SK-N-SH (cell line): ENCODE data around the gene RPS3A.

Experiments used
- EP300 ChIP-seq, 2 experiments: IDR thresholded peaks; 2 replicates each; pipeline versions ENCODE4 v1.4.0 to v1.6.1; 2012; ENCODE audit warnings: borderline replicate concordance in 1 of 2, low read depth in 1 of 2, low read length in 1 of 2
- EZH2phosphoT487 ChIP-seq: fragments of 200-600 bp; sonication (generic); IDR thresholded peaks from 2 replicates; pipeline ENCODE4 v1.6.1; 2017; ENCODE audit warnings: low read depth, mixed run types, mild to moderate bottlenecking, antibody characterized with exemption, moderate library complexity, borderline replicate concordance
- POLR2AphosphoS5 ChIP-seq: IDR thresholded peaks from 2 replicates; pipeline ENCODE4 v1.6.1; 2012; ENCODE audit warnings: low read depth, low read length
- RFX5 ChIP-seq: IDR thresholded peaks from 2 replicates; pipeline ENCODE4 v1.6.1; 2012; ENCODE audit warnings: mild to moderate bottlenecking, improper control_type of control experiment, low read length
- SIN3A ChIP-seq: IDR thresholded peaks from 2 replicates; pipeline ENCODE4 v1.6.1; 2012; ENCODE audit warnings: low read depth, mild to moderate bottlenecking, low read length, moderate library complexity, borderline replicate concordance
- SMC3 ChIP-seq: IDR thresholded peaks from 2 replicates; pipeline ENCODE4 v1.6.1; 2012; ENCODE audit warnings: low read depth, low read length, improper control_type of control experiment
- TAF1 ChIP-seq: IDR thresholded peaks from 2 replicates; pipeline ENCODE4 v1.6.1; 2012; ENCODE audit warnings: low read depth, mild to moderate bottlenecking, low read length, moderate library complexity, borderline replicate concordance
- TEAD4 ChIP-seq: IDR thresholded peaks from 2 replicates; pipeline ENCODE4 v1.4.0; 2012; ENCODE audit warnings: mild to moderate bottlenecking, borderline replicate concordance; ENCODE audit not compliant: insufficient read depth
- YY1 ChIP-seq: IDR thresholded peaks from 2 replicates; pipeline ENCODE4 v1.4.0; 2012; ENCODE audit warnings: low read depth, mild to moderate bottlenecking
- TF ChIP-seq, protein P1 (sequence below): fragments of 200-600 bp; sonication (generic); IDR thresholded peaks from 2 replicates; pipeline ENCODE4 v1.6.1; 2017; ENCODE audit warnings: antibody characterized with exemption, mild to moderate bottlenecking, moderate library complexity
- TF ChIP-seq, protein P2 (sequence below): IDR thresholded peaks from 2 replicates; pipeline ENCODE4 v1.4.0; 2012; ENCODE audit warnings: low read depth
- TF ChIP-seq, protein P3 (sequence below): IDR thresholded peaks from 2 replicates; pipeline ENCODE4 v1.4.0; 2012; ENCODE audit warnings: low read depth, borderline replicate concordance
- TF ChIP-seq, protein P4 (sequence below): IDR thresholded peaks from 2 replicates; pipeline ENCODE4; 2012

DNA sequence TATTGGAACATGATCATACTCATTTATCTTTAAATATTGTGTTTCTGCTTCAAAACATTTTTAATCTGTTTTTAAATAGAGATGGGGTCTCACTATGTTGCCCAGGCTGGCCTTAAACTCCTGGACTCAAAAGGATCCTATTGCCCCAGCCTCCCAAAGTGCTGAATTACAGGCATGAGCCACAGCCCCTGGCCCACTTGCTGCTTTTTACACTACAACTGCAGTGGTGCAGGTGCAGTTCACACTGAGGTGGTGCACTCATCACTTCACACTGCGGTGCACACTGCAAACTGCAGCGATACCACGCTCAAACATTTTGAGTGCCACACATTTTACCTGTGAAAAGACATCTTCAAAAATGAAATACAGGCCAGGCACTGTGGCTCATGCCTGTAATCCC is 10.8 kb downstream of the RPS3A start:
- TF ChIP-seq SMC3 (no peak), RFX5 (no peak), EP300 (IDR thresholded peaks at IDR 0.05; ENCODE audit: borderline replicate concordance in 1 of 2, low read depth in 1 of 2, low read length in 1 of 2) (no peak), TAF1 (no peak), YY1 (no peak), POLR2AphosphoS5 (no peak), TEAD4 (no peak), SIN3A (no peak), EZH2phosphoT487 (no peak)
- TF ChIP-seq, protein P1, sequence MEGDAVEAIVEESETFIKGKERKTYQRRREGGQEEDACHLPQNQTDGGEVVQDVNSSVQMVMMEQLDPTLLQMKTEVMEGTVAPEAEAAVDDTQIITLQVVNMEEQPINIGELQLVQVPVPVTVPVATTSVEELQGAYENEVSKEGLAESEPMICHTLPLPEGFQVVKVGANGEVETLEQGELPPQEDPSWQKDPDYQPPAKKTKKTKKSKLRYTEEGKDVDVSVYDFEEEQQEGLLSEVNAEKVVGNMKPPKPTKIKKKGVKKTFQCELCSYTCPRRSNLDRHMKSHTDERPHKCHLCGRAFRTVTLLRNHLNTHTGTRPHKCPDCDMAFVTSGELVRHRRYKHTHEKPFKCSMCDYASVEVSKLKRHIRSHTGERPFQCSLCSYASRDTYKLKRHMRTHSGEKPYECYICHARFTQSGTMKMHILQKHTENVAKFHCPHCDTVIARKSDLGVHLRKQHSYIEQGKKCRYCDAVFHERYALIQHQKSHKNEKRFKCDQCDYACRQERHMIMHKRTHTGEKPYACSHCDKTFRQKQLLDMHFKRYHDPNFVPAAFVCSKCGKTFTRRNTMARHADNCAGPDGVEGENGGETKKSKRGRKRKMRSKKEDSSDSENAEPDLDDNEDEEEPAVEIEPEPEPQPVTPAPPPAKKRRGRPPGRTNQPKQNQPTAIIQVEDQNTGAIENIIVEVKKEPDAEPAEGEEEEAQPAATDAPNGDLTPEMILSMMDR, result no peak
- TF ChIP-seq, protein P2, sequence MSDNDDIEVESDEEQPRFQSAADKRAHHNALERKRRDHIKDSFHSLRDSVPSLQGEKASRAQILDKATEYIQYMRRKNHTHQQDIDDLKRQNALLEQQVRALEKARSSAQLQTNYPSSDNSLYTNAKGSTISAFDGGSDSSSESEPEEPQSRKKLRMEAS, result no peak
- TF ChIP-seq, protein P3, sequence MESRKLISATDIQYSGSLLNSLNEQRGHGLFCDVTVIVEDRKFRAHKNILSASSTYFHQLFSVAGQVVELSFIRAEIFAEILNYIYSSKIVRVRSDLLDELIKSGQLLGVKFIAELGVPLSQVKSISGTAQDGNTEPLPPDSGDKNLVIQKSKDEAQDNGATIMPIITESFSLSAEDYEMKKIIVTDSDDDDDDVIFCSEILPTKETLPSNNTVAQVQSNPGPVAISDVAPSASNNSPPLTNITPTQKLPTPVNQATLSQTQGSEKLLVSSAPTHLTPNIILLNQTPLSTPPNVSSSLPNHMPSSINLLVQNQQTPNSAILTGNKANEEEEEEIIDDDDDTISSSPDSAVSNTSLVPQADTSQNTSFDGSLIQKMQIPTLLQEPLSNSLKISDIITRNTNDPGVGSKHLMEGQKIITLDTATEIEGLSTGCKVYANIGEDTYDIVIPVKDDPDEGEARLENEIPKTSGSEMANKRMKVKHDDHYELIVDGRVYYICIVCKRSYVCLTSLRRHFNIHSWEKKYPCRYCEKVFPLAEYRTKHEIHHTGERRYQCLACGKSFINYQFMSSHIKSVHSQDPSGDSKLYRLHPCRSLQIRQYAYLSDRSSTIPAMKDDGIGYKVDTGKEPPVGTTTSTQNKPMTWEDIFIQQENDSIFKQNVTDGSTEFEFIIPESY, result no peak
- TF ChIP-seq, protein P4, sequence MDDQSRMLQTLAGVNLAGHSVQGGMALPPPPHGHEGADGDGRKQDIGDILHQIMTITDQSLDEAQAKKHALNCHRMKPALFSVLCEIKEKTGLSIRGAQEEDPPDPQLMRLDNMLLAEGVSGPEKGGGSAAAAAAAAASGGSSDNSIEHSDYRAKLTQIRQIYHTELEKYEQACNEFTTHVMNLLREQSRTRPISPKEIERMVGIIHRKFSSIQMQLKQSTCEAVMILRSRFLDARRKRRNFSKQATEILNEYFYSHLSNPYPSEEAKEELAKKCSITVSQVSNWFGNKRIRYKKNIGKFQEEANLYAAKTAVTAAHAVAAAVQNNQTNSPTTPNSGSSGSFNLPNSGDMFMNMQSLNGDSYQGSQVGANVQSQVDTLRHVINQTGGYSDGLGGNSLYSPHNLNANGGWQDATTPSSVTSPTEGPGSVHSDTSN, result no peak
